Hippocampal formation (tissue), 2 donors: ENCODE data around the gene KIAA0232.
"Not testable (repeated sequence)": the region's sequence is repeated elsewhere in the genome, so short reads cannot be mapped to it uniquely, and the experiment has no call there.

ENCODE experiments used
- DNase-seq, 2 donors: peaks; one replicate each; lab custom pipeline; 2025; lab: John Stamatoyannopoulos, UW

KIAA0232 gene

GRCh38 chr4:6808259-6808658, 25.7 kb downstream of the KIAA0232 start:
- DNase-seq: no peak

- DNase-seq: no peak
Observed at GRCh38 chr4:6811165-6811564, 28.6 kb downstream of the KIAA0232 start.

- DNase-seq: no peak
Observed at GRCh38 chr4:6812766-6813165, 30.2 kb downstream of the KIAA0232 start.

- no peak for DNase-seq
Observed at GRCh38 chr4:6813725-6814124, 31.2 kb downstream of the KIAA0232 start.

GRCh38 chr4:6815029-6815836, 32.7 kb downstream of the KIAA0232 start:
- DNase-seq: no peak

- DNase-seq: no peak
Observed at GRCh38 chr4:6819295-6819694, 36.8 kb downstream of the KIAA0232 start.

- no peak for DNase-seq
Observed at GRCh38 chr4:6820695-6821094, 38.2 kb downstream of the KIAA0232 start.

- DNase-seq: no peak
Observed at GRCh38 chr4:6824071-6824470, 41.5 kb downstream of the KIAA0232 start.

- DNase-seq: no peak
Observed at GRCh38 chr4:6824772-6825402, 42.4 kb downstream of the KIAA0232 start.

- no peak for DNase-seq
Observed at GRCh38 chr4:6825403-6825802, 42.9 kb downstream of the KIAA0232 start.

GRCh38 chr4:6826781-6827508, 44.4 kb downstream of the KIAA0232 start:
- DNase-seq: no peak

- no peak for DNase-seq
Observed at GRCh38 chr4:6829086-6829485, 46.6 kb downstream of the KIAA0232 start.

- DNase-seq: no peak
Observed at GRCh38 chr4:6834867-6835266, 52.3 kb downstream of the KIAA0232 start.

- DNase-seq: not testable (repeated sequence)
Observed at GRCh38 chr4:6835616-6836015, 53.1 kb downstream of the KIAA0232 start.

GRCh38 chr4:6837106-6837505, 54.6 kb downstream of the KIAA0232 start:
- DNase-seq: not testable (repeated sequence)

- no peak for DNase-seq
Observed at GRCh38 chr4:6839579-6839978, 57.1 kb downstream of the KIAA0232 start.

- no peak for DNase-seq
Observed at GRCh38 chr4:6840062-6840976, 57.8 kb downstream of the KIAA0232 start.

- no peak for DNase-seq
Observed at GRCh38 chr4:6845027-6845426, 62.5 kb downstream of the KIAA0232 start.

GRCh38 chr4:6845574-6845973, 63.0 kb downstream of the KIAA0232 start:
- DNase-seq: no peak

GRCh38 chr4:6847178-6847577, 64.7 kb downstream of the KIAA0232 start:
- no peak for DNase-seq

- DNase-seq: no peak
Observed at GRCh38 chr4:6848717-6849305, 66.3 kb downstream of the KIAA0232 start.
